Calu3 (cell line): ENCODE measurements around the gene CEP295NL. TPM values are rescaled to one million over a fixed set of nuclear protein-coding genes. Genes with fewer than 3 reads are reported as not detected.
A peak's percentile ranks its signal among the peaks of the same experiment; 100 is the strongest.

Experiments
- BruUV-seq: library from RNA; stranded (reverse); fragments of 400-500 nt; replicated peaks from 2 replicates; lab custom pipeline; 2021; lab: Mats Ljungman, UMichigan
- CTCF ChIA-PET: fragments of 300-600 bp; sonication (Branson Sonifier 250); formaldehyde crosslinking; loops from one replicate; lab custom pipeline; 2022; ENCODE audit warnings: antibody characterized with exemption; lab: Charles Lee
- DNase-seq: peaks from one replicate; pipeline ENCODE4 v3.0.0; 2022
- H3K27ac Mint-ChIP-seq: one replicate; pipeline ENCODE4 v1.8.0; 2022; ENCODE audit warnings: mixed read lengths; ENCODE audit not compliant: unreplicated experiment
- H3K27me3 Mint-ChIP-seq: one replicate; pipeline ENCODE4 v1.8.0; 2022; ENCODE audit warnings: mixed read lengths; ENCODE audit not compliant: unreplicated experiment
- H3K36me3 Mint-ChIP-seq: one replicate; pipeline ENCODE4 v1.8.0; 2022; ENCODE audit warnings: mild to moderate bottlenecking, moderate library complexity, mixed read lengths; ENCODE audit not compliant: insufficient read depth, unreplicated experiment
- H3K4me1 Mint-ChIP-seq: one replicate; pipeline ENCODE4 v1.8.0; 2022; ENCODE audit warnings: mild to moderate bottlenecking, low read depth, mixed read lengths; ENCODE audit not compliant: unreplicated experiment
- H3K4me3 Mint-ChIP-seq: one replicate; pipeline ENCODE4 v1.8.0; 2022; ENCODE audit warnings: mild to moderate bottlenecking, low read depth, moderate library complexity, mixed read lengths; ENCODE audit not compliant: unreplicated experiment
- H3K9me3 Mint-ChIP-seq: one replicate; pipeline ENCODE4 v1.8.0; 2022; ENCODE audit warnings: low read depth, mixed read lengths; ENCODE audit not compliant: unreplicated experiment
- intact Hi-C: fragments of 100-400 bp; cut with micrococcal nuclease; formaldehyde crosslinking; loops from one replicate; pipeline ENCODE4 v1.10.0; 2022; ENCODE audit not compliant: unreplicated experiment
- total RNA-seq: library from RNA; stranded (reverse); gene quantifications from 2 replicates; pipeline ENCODE4 v1.2.3, GENCODE V29; 2022
- TF ChIP-seq, protein P1 (sequence below): fragments of 200-600 bp; IDR thresholded peaks from one replicate; pipeline ENCODE4 v1.8.0; 2022; ENCODE audit warnings: antibody characterized with exemption; ENCODE audit not compliant: unreplicated experiment

The CEP295NL gene
- total RNA-seq, 1 experiment from 2014 or later = 4.6 TPM

DNA sequence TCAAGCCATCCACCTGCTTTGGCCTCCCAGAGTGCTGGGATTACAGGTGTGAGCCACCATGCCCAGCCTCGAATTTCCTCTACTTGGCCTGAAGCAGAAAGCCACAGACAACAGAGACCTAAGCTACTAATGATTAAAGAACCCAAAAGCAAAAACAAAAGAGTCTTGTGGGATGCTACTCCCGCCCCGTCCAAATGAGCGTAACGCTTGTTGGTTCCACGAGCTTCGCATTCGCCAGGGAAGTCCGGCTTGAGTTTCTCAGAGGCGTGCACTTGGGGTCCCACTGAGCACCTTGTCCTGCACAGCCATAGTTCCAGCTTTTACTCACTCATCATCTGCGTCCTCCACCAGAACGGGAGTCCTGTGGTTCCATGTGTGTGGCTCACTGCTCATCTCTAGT is 16.0 kb downstream of the CEP295NL start:
- Mint-ChIP-seq H3K27me3 (no peaks in the 10 kb centered on the region), H3K9me3 (no peaks in the 10 kb centered on the region), H3K4me3 (no peak overlapping the region), H3K36me3 (peaks cover 55% of the 10 kb centered on the region), H3K4me1 (peaks cover 39% of the 10 kb centered on the region), H3K27ac (peak overlapping the region; percentile 61)
- BruUV-seq = no TSS peak
- CTCF ChIA-PET = no interaction called here
- DNase-seq = no peak
- TF ChIP-seq, protein P1, sequence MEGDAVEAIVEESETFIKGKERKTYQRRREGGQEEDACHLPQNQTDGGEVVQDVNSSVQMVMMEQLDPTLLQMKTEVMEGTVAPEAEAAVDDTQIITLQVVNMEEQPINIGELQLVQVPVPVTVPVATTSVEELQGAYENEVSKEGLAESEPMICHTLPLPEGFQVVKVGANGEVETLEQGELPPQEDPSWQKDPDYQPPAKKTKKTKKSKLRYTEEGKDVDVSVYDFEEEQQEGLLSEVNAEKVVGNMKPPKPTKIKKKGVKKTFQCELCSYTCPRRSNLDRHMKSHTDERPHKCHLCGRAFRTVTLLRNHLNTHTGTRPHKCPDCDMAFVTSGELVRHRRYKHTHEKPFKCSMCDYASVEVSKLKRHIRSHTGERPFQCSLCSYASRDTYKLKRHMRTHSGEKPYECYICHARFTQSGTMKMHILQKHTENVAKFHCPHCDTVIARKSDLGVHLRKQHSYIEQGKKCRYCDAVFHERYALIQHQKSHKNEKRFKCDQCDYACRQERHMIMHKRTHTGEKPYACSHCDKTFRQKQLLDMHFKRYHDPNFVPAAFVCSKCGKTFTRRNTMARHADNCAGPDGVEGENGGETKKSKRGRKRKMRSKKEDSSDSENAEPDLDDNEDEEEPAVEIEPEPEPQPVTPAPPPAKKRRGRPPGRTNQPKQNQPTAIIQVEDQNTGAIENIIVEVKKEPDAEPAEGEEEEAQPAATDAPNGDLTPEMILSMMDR = no peak
- intact Hi-C loops = no loop called here

DNA sequence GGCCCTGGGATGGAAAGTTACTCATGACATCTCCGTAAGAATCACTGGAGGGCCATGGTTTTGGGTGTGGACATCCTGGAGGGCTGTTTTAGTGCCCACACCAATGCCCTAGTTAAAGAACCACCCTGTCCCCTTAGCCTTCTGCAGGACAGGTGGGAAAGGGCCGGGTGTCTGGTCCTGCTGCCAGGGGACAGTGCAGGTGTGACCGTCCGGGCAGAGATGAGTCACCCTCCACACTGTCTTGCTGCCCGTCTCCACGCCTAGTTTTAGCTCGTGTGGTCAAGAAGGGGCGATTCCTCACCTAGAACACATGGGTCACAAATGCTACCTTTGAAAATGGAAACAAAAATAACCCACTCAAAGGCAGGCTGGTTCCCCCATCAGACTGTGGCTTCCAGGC is 17.0 kb downstream of the CEP295NL start:
- Mint-ChIP-seq H3K27me3 (no peaks in the 10 kb centered on the region), H3K4me3 (no peak overlapping the region), H3K27ac (peak overlapping the region; percentile 61), H3K9me3 (no peaks in the 10 kb centered on the region), H3K36me3 (peaks cover 50% of the 10 kb centered on the region), H3K4me1 (peaks cover 39% of the 10 kb centered on the region)
- intact Hi-C loops = no loop called here
- peak; percentile 24 for DNase-seq
- CTCF ChIA-PET = interaction anchor here (0.6 kb wide), 1 partner anchor 51 kb away, joined by 3 read pairs; no protein-coding TSS in a partner anchor
- no TSS peak for BruUV-seq
- TF ChIP-seq, protein P1 = no peak

DNA sequence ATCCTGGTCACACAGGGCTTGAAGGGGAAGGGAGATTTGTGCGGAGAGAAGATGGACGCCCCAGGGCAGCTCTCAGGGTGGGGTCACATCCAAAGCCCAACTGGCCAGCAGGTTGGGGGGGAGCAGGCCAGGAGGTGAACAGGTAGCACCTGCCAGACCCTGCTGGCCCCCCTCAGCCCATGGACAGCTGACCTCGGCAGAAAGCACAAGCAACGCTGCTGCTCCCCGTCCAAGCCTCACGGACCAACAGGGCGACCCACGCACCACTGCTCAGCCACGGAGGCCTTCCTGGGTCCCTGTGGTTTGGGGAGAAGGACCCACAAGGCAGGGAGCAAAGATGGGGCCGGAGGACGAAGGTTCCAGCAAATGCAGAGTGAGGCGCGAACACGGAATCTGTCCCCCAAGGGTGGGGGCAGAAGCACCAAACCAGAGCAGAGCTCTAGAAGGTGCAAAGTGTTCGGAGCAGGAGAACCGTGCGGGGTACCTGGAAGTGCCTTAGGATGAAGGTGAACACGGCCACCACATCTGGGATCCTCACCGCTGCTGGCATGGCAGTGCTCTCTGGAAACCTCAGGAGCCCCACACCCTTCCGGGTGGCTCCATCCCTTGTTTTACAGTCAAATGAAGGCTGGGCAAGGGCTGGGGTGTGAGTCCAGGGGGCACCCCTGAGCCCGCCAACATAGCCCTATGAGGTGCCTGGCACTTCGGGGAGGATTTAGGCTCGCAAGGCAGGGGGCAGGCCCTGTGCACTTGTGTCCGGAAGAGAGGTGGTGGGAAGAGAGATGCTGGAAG is 17.9 kb downstream of the CEP295NL start:
- DNase-seq = no peak
- TF ChIP-seq, protein P1 = no peak
- Mint-ChIP-seq H3K4me1 (peaks cover 39% of the 10 kb centered on the region), H3K27me3 (no peaks in the 10 kb centered on the region), H3K9me3 (no peaks in the 10 kb centered on the region), H3K4me3 (peak overlapping the region; percentile 58), H3K27ac (peak overlapping the region; percentile 92), H3K36me3 (peaks cover 52% of the 10 kb centered on the region)
- CTCF ChIA-PET = interaction anchor here (1.9 kb wide), 1 partner anchor 19 kb away, joined by 4 read pairs; no protein-coding TSS in a partner anchor
- BruUV-seq = no TSS peak
- intact Hi-C loops = loop anchor here (5.0 kb wide), 1 partner anchor 37 kb away; no protein-coding TSS in a partner anchor

DNA sequence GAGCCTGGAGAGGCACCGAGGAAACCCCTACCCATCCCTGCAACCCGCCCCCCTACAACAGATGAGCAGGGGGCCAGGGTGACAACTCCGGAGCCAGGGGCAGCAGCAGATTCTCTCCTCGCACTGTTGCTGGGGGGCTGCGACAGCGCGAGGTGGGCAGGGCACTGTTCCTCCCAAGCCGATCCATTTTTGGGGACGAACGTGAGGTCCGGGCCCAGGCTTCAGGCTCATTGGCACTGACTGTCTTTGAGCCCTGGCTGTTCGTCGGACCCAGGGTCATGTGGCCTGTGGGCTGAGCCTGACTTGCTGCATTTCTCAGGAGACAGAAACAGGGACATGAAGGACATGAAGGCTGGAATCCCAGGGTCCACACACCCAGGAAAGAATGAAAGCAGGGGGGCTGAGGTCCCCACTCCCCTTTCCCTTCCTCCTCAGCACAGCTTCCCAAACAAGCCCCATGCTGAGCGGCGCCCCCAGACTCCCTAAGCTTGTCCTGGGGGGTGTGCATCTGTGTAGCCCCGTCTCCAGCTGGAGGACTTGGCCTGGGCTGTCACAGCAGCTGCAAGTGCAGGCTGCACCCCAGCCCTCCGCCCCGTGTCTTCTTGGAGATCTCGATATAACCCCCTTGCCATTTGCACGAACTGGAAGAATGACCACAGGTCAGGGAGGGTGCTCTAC is 18.7 kb downstream of the CEP295NL start:
- DNase-seq = peak; percentile 26
- BruUV-seq = TSS peak; percentile 87
- CTCF ChIA-PET = interaction anchor here (0.6 to 1.9 kb wide), 5 partner anchors 14 to 686 kb away, joined by 3 to 4 read pairs (median 3); partner anchors contain the start of gene CEP295NL
- peaks cover 59% of the 10 kb centered on the region for H3K36me3 Mint-ChIP-seq
- H3K27me3 Mint-ChIP-seq = no peaks in the 10 kb centered on the region
- H3K4me3 Mint-ChIP-seq = peak overlapping the region; percentile 58
- H3K9me3 Mint-ChIP-seq = no peaks in the 10 kb centered on the region
- TF ChIP-seq, protein P1 = no peak
- intact Hi-C loops = loop anchor here (5.0 kb wide), 1 partner anchor 38 kb away; no protein-coding TSS in a partner anchor
- peaks cover 36% of the 10 kb centered on the region for H3K4me1 Mint-ChIP-seq
- peak overlapping the region; percentile 92 for H3K27ac Mint-ChIP-seq
